GM21576 (cell line): ENCODE measurements around the gene P2RY6.

Experiments
- ATAC-seq: cut with Tn5 transposase; IDR thresholded peaks from one replicate; pipeline ENCODE4 v1.9.1; 2021; ENCODE audit warnings: mild to moderate bottlenecking, moderate library complexity; ENCODE audit not compliant: unreplicated experiment

Gene P2RY6

DNA sequence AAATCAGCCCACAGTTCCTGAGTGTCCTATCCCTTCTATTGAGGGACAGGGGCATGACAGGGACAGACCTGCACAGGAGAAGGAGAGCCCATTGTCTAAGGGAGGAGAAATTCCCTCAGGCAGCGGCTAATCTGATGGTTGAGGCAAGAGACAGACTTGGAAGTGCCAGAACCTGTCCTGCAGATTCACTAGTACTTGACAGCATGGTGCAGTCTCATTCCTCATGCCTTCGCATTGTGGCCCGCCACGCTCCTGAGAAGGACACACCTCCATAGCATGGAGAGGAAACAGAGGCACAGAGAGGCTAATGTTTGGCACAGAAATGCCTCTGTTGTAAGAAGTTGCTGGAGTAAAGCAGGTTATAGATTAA lies 3.2 kb downstream of the P2RY6 start:
- ATAC-seq: no peak

DNA sequence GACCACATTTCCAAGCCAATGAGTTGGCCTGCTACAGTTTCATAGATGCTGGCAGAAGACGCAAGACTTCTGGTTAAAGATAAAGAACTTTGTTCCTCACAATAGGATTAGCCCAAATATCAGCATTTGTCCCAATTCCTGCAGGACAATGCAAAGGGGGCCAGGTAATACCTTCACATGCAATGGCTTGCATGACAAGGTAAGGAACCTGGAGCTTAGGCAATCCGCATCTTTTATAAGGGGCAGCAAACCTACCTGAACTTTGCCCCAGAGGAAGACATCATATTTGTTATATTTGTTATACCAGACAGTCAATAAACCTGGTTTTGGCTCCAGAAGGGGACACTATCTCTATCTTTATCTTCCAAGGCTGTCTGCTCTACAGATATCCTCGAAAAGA lies 5.3 kb downstream of the P2RY6 start:
- no peak for ATAC-seq

DNA sequence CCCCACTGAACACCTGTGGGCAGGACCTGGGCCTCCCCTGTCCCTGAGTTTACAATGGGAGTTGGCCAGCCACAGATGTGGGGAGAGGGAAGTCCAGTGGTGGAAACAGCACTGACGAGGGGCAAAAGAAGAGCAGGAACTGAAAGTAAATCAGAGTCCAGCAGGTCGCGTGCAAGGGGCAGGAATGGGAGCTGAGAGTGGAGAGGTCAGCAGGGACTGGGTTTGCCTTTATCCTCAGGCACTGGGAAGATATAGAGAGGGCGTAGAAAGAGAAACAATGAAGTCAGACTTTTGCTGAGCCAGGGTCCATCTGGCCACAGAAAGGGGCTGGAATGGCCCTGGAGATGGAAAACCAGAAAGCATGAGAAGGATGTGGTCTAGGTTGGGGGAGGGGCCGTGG lies 8.5 kb downstream of the P2RY6 start:
- ATAC-seq: no peak

DNA sequence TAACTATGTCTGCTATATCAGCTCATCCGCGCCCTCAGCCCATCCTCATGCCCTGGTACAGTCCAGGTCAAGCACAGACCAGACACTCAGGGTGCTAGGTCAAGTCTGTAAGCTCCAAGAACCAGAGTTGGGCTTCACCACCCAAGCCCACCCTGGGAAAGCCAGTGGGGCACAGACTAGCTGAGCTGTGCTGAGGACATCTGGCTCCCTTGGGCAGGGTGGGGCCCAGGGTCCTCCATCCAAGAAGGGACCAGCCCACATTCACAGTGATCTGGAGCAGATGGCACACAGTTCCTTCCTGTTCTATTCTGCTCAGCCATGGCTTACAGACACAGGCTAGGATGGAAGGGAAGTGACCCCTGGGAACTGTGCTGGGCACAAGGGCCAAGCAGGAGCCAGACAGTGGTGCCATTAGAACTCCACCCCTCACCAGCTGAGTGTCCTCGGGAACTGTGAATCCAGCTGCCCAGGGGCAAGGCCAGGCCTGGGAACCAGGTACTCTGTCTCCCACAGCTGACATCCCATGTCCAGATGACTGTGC lies 9.1 kb downstream of the P2RY6 start:
- ATAC-seq: no peak

DNA sequence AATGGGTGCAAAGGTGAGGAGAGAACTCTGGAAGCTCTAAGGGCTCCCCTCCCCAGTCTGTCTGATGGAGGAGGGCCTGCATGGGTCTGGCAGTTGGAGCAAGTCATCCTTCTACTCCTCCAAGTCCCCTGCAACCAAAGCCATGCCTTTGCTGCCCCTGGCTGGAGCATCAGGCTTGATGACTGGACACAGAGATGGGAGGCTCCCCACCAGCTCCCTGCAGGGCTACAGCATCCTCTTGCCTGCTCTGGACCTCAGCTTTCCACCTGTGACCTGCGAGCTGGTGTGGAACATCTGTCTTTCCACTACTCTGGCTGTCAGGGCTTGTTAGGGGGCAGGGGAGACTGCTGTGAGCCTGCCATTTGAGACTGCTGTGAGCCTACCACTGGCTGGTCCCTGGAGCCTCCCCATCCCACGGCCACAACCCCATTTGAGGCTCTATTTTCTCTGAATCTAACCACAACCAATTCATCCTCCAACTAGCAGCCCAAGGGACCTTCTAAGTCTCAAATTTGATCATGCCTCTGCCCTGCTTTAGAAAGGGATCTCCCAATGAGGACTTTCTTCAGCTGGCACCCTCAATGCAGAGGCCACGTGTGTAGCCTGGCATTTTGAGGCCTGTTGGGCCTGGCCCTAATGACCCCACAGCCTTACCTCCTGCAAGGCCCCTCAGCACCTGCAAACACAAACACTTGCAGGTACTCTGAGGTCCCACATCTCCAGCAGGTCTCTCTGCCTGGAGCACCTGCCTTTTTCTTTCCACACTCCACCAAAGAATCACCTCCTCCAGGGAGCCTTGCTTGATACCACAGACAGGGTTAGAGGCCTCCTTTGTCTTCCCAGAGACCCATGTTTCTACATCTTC lies 9.9 kb downstream of the P2RY6 start:
- ATAC-seq: no peak

DNA sequence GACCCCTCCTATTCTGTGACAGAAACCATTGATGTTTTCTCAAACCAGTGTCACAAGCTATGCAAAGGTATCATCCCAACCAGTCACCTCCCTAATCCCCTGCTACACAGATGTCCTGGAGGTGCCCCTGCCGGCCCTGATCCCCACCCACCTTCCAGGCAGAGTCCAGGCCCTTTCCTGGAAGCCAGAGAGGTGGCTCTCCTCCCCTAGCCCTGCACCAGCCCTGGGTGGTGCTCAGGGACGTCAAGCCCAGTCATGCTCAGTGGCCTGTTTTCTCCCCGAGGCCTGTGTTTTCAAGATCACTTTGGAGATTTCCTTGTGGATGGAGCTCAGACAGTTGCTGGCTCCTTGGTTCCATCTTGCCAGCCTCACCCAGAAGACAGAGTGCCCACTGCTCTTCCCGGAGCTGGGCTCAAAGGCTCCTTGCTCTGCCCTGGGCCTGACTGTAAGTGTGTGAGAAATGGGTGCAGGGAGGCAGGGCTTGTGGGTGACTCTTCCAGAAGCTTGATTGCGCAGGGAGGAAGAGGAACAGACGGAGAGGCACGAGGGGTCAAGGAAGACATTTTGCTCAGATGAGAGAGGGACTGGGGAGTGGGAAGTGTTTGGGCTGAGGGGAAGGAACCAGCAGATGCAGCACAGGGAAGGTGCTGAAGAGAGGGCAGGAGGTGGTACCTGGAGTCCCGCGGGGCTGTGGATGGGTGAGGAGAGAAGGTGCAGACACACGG lies 11.3 kb downstream of the P2RY6 start:
- ATAC-seq: no peak

DNA sequence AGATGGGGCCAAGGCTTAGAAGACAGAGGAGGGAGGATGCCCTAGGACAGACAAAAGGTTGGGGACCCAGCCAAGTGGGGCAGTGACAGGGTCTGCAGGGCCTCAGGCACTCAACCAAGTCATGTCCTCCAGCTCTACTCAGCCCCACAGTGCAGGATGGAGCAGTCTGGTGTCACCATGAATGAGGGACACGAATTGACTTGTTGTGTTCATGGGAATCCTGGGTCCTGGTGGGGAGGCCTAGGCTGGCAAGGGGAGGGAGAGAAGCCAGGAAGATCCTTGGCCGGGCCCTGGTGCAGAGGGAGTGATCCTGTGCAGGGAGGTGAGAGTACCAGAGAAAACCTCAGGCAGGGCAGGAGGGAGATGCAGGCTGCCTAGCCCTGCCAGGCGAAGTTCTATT lies 12.0 kb downstream of the P2RY6 start:
- no peak for ATAC-seq

DNA sequence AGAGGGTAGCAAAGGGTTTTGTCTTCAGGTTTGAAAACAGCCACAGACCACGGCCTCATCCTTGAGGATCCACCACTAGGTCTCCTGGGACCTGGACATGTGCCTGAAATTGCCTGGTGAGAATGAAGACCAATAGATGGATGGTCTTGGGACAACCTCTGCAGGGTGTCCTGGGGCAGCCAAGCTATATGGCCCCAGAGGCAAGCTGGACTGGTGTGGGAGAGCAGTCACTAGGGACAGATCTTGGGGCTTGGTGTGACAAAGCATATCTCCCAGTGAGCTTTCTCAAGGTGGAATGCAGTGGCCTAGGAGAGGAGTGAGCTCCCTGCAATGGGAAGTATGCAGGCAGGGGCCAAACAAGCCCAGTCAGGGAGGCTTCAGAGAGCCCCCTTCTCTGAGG lies 13.6 kb downstream of the P2RY6 start:
- ATAC-seq: no peak

DNA sequence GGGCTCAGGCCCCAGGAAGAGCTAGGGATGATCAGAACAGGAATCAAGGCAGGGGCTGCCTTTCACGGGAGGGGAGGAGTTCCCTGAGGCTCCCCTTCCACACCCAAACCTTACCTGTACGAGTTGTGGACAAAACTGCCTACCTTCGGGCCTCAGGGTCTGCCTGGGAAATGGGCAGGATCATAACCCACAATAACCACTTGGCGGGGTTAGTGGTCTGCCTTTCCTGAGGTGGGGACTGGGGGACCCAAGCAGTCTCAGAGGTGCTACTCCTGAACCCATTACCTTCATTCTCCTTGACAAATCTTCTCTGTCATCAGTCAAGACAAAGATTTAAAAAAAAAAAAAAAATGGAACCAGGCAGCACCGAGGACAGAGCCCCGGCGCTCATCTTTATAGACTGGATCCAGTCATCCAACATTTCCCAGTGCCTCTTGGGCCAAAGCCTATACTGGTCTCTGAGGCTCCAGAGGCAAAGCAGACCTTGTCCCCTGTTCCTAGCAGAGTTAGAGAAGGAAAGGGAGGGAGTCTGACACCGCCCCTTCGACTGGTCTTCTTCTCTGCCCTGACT lies 14.2 kb downstream of the P2RY6 start:
- ATAC-seq: no peak

DNA sequence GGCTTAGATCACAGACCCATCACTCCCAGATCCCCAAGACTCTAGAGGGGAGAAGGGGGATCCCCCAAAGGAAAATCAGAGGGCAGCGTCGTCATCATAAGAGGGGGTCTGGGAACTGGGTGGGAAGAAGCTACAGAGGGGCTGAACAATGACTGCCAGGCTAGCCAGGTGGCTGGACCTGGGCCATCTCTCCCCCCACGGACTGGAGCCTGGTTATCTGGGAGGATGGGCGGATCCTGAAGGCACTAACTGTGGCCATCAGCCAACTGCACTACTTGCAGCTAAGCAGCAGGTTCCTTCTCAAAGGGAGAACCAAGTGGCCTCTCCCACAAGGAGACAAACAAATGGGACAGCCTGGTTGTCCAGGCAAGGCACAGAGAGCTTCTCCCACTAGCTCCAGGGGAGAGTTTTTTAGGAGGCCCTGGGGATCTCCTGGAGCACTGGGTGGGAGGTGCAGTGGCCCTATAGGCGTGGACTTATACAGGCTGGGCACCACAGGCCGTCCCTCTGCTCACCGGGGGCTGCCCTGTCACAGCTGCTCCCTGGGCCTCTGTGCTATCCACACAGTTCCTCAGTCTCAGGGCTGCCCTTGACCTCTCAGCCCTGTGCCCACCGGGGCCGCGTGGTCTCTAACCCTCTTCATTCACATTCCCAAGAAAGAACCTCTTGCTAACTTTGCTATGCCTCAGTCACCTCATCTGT lies 15.4 kb downstream of the P2RY6 start:
- ATAC-seq: no peak

DNA sequence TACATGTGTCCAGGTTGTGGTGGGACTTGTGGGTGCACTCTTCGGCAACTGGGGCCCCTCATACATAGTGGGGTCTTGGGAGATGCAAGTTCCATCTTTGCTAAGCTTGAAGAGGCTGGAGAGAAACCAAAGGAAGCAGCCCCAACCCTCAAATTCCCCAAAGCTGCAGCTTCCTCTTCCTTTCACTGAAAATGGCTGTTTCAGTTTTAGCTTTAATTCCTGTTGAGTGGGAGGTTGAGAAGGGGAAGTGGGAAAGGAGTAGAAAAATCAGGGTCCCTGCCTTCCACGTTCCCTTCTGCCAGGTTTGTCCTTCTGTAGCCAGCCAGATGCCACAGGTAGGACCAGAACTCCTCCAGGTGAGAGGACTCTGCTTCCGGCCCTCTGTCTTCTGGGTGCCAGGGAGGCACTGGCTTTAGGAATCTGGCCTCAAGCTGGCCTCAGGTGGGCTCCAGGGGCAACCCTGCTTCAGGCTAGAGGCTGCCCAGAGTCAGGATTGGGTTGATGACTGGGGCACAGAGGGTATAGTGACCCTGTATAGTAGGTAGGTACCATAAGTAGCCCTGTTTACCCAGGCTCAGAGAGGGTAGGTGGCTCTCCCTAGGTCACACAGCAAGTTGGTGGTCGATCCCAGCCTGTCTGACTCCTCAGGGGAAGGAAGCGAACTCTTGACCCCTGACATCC lies 16.2 kb downstream of the P2RY6 start:
- no peak for ATAC-seq

DNA sequence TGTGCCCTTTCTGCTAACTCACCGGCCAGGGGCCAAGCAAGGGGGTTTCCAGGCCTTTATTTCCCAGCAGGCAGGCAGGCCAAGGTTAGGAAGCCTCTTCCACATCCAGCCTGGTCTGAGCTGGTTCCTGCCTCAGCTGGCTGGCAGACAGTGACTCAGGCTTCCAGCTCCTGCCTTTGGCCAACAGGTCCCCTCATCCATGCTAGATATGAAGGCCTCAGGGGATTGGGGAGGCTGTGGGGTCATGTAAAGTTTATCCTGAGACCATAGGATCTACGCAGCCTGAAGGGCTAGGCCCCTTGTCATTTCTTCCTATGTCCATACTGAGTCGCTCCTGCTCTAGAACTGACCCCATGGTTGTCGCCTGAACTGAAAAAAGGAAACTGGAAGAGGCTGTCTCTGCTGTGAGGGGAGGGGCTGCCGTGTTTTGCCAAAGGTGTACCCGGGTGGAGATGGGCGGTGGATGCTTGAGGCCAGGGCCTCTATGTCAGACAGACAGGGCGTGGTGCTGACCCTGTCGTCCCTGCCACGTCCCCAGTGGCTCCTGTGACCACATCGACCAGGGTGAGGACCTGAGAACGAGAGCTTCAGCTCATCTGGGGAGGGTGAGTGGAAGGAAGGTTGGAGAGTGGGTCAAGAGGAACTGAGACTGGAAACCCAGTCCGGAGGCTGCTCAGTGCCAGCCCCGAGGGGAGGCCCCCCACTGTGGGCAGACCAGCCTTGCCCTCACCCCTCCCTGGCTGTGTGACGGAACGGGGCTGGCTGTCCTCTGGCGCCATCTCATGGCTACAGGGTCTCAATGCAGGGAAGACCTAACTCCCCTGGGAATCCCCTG lies 17.0 kb downstream of the P2RY6 start:
- peak; percentile 70 for ATAC-seq

DNA sequence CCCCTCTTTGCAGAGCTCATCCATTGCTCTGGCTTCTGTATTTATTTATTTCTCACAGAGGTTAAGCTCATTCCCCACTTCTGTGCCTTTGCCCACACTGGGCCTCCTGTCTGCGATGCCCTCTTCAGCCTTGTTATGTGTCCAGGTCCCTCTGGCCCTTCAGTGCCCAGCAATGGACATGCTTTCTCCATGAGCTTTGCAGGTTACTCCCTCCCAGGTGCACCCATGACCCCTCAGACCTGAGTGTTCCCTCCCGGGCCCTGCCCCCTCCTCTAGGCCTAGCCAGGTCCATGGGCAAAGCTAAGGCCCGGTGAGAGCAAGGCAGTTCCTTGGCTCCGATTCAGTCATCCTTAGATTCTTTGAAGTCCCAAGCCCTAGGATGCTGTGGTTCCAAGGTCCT lies 18.4 kb downstream of the P2RY6 start:
- no peak for ATAC-seq

DNA sequence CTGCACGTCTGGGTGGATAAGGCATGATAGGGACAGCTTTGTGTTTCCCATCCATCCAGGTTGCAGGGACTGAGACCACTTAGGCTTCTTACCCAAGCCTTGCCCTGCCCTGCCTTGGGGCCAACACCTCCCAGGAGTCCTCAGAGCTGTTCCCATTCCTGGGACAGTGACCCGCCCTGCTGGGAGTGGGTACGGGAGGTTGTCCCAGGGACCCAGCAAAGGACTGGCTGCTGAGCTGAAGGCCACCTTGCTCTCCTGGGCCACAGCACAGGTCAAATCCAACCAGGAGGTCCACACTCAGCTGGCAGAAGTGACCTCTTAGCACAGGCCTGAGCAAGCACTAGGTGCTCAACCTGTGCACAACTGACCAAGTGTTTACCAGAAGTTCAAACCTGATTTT lies 19.1 kb downstream of the P2RY6 start:
- ATAC-seq: no peak

DNA sequence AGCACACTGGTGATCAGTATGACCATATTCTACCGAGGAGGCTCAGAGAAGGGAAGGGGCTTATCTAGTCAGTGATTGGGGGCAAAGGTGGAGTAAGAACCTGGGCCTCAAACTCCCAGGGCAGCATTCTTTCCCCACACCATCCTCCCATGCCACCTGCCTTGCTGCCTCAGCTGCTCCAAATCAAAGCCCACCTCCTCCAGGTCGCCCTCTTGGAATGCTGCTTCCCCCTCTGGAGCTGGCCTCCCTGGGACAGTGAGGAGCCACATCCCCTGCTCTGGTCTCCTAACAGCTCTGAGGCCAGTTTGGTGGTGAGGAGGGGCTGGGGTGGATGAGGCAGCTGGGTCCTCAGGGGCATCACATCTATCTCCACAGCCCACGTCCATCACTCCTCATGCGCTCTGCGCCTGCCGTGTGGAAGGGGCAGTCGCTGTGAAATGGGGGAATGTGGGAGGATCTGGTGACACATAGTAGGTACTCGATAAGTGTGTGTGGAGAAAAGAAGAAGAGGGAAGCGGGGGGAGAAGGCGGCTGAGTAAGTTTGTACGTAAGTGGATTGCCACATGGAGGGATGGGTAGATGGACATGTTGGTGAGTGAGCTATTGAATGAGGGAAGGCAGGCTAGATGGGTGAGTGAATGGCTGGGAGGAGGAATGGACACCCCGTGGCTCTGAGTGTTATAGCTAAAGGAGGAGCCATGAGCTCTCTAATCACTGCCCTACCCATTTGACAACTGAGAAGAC lies 19.8 kb downstream of the P2RY6 start:
- no peak for ATAC-seq

DNA sequence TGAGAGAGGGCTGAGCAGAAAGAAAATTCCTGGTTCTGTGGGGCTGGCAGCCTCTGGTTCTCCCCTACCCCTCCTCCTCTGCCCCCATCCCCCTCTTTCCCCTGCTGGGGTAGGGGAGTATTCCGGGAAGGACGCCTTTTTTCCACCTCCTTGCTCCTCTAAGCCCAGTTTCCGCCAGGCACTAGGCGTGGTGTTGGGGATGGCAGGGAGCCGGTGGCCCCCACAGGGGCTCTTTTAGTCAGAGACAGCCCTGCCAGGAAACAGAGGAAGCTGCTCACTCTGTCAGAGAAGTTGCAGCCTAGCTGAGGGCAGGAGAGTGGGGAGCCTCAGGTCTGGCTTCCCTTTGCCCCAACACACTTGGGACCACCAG lies 20.4 kb downstream of the P2RY6 start:
- no peak for ATAC-seq

DNA sequence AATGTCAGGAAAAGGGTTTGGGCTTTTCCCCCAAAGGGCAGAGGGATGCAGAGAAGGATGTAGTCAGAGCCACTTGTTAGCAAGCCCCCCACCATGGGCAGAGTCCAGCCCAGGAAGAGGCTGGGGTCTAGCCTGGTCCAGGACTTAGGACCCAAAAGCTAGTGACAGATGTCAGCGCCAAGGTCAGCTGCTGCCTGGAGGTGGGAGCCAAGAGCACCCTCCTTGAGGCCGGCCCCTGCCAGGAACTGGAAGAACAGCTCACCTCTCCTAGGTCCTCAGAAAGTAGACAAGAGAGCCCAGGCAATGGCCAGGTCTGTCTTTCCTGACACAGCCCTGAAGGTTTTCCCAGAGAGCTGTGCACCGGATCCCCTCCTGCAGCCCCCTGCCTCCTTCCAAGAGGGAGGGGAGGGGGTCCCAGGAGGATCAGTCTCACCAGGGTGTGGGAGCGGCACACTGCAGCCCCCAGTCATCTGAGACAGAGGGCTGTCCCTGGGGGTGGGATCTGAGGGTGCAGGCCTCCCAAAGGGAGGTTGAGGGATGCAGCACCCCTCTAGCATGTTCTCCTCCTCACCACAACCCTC lies 21.3 kb downstream of the P2RY6 start:
- no peak for ATAC-seq

DNA sequence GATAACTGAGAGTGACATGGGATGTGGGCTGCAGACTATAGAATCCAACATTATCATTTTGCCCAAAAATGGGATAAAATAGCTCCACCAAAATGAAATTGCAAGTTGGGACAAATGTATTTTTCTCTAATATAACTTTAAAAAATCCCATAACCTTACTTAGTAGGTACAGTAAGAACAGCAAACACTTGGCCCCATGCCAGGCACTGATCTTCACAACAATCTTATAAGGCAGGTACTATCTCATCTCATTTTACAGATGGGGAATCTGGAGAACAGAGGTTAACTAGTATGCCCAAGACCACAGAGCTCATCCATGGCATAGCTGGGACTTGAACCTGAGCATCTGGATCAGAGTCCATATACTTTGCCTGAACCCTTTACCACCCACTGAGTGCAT lies 22.5 kb downstream of the P2RY6 start:
- no peak for ATAC-seq
